HL-60 (cell line): Measurements from ENCODE around the gene MTG2.

ENCODE experiments used
- DNase-seq, 2 experiments: peaks; one replicate each; pipeline ENCODE4 v3.0.0-alpha.2; 2010 to 2020; ENCODE audit warnings: low read depth in 1 of 2, low spot score in 1 of 2
- H3K27ac ChIP-seq: fragments of 250-450 bp; sonication (Bioruptor Pico); replicated peaks from 2 replicates; pipeline ENCODE4 v1.5.1; 2020; ENCODE audit warnings: mild to moderate bottlenecking, moderate library complexity
- H3K27me3 ChIP-seq: fragments of 250-450 bp; sonication (Bioruptor Pico); 2 replicates; pipeline ENCODE4 v1.5.1; 2021; ENCODE audit warnings: mild to moderate bottlenecking, moderate library complexity; ENCODE audit not compliant: insufficient read depth, poor library complexity, severe bottlenecking
- H3K4me3 ChIP-seq: replicated peaks from 2 replicates; pipeline ENCODE4 v1.5.1; 2011; ENCODE audit warnings: mild to moderate bottlenecking, control low read depth, low read length; ENCODE audit not compliant: insufficient read depth
- GABPA ChIP-seq: IDR thresholded peaks from 2 replicates; pipeline ENCODE4 v1.6.1; 2012; ENCODE audit warnings: low read depth
- POLR2AphosphoS5 ChIP-seq: IDR thresholded peaks from 2 replicates; pipeline ENCODE4 v1.6.1; 2012; ENCODE audit warnings: low read depth
- SPI1 ChIP-seq: IDR thresholded peaks from 2 replicates; pipeline ENCODE4 v1.6.1; 2012; ENCODE audit warnings: low read depth, mild to moderate bottlenecking, borderline replicate concordance
- TF ChIP-seq, protein P1 (sequence below): IDR thresholded peaks from 2 replicates; pipeline ENCODE4 v1.6.1; 2012; ENCODE audit warnings: low read depth; ENCODE audit not compliant: insufficient replicate concordance
- TF ChIP-seq, protein P2 (sequence below): IDR thresholded peaks from one replicate; pipeline ENCODE4 v1.5.1; 2011; ENCODE audit warnings: low read length, control low read depth, inconsistent platforms; ENCODE audit not compliant: insufficient read depth

MTG2 gene

DNA sequence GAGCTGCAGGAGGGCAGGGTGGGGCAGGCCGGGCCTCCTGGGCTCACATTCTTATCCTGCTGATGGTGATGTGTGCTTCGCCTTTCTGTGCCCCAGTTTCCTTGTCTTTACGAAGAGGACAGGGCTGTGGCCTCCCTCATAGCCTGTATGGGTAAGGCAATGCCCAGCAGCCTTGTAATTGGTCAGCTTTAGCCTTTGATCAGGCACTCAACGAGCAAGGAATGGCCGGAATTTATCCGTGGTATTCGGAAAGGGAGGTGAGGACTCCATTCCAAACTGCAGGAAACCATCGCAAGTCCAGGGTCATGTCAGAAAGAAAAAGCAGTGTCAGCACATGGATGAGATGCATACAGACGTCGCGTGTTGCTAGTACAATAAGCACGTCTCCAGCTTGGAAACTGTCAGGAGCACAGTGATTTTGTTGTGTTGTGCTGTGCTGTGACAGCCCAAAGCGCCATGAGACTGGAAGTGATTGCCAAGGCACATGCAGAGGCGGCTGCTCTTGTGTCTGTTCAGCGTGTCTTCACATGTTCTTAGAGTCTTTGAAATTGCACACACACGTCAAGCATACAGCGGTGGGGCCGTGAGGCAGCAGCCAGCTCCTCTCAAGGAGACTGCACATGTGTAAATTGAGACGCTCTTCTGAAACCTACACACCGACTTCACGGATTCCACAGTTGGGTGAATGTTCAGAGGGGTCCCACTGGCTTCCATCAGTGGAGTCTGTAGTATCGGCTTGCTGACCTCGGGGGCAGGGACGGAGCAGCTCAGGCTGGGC, 33.1 kb upstream of the MTG2 start:
- TF ChIP-seq GABPA, result no peak
- no peak for TF ChIP-seq POLR2AphosphoS5
- TF ChIP-seq, protein P1, sequence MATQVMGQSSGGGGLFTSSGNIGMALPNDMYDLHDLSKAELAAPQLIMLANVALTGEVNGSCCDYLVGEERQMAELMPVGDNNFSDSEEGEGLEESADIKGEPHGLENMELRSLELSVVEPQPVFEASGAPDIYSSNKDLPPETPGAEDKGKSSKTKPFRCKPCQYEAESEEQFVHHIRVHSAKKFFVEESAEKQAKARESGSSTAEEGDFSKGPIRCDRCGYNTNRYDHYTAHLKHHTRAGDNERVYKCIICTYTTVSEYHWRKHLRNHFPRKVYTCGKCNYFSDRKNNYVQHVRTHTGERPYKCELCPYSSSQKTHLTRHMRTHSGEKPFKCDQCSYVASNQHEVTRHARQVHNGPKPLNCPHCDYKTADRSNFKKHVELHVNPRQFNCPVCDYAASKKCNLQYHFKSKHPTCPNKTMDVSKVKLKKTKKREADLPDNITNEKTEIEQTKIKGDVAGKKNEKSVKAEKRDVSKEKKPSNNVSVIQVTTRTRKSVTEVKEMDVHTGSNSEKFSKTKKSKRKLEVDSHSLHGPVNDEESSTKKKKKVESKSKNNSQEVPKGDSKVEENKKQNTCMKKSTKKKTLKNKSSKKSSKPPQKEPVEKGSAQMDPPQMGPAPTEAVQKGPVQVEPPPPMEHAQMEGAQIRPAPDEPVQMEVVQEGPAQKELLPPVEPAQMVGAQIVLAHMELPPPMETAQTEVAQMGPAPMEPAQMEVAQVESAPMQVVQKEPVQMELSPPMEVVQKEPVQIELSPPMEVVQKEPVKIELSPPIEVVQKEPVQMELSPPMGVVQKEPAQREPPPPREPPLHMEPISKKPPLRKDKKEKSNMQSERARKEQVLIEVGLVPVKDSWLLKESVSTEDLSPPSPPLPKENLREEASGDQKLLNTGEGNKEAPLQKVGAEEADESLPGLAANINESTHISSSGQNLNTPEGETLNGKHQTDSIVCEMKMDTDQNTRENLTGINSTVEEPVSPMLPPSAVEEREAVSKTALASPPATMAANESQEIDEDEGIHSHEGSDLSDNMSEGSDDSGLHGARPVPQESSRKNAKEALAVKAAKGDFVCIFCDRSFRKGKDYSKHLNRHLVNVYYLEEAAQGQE, result no peak
- no peak for TF ChIP-seq SPI1
- TF ChIP-seq, protein P2, sequence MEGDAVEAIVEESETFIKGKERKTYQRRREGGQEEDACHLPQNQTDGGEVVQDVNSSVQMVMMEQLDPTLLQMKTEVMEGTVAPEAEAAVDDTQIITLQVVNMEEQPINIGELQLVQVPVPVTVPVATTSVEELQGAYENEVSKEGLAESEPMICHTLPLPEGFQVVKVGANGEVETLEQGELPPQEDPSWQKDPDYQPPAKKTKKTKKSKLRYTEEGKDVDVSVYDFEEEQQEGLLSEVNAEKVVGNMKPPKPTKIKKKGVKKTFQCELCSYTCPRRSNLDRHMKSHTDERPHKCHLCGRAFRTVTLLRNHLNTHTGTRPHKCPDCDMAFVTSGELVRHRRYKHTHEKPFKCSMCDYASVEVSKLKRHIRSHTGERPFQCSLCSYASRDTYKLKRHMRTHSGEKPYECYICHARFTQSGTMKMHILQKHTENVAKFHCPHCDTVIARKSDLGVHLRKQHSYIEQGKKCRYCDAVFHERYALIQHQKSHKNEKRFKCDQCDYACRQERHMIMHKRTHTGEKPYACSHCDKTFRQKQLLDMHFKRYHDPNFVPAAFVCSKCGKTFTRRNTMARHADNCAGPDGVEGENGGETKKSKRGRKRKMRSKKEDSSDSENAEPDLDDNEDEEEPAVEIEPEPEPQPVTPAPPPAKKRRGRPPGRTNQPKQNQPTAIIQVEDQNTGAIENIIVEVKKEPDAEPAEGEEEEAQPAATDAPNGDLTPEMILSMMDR, result no peak
- no peak overlapping the region for H3K4me3 ChIP-seq
- no peaks in the 10 kb centered on the region for H3K27me3 ChIP-seq
- no peak overlapping the region for H3K27ac ChIP-seq
- no peak for DNase-seq

- DNase-seq, result no peak
- no peaks in the 10 kb centered on the region for H3K27me3 ChIP-seq
- no peak overlapping the region for H3K27ac ChIP-seq
- no peak for TF ChIP-seq POLR2AphosphoS5
- TF ChIP-seq GABPA, result no peak
- TF ChIP-seq, protein P2, result no peak
- TF ChIP-seq SPI1, result no peak
- TF ChIP-seq, protein P1, result no peak
- H3K4me3 ChIP-seq, result no peak overlapping the region
Measured at GRCh38 chr20:62150310-62150575, 32.6 kb upstream of the MTG2 start.

GRCh38 chr20:62151225-62151624, 31.6 kb upstream of the MTG2 start:
- TF ChIP-seq, protein P2, result no peak
- TF ChIP-seq, protein P1, result no peak
- TF ChIP-seq POLR2AphosphoS5 (no peak), GABPA (no peak), SPI1 (no peak)
- H3K4me3 ChIP-seq, result no peak overlapping the region
- no peak overlapping the region for H3K27ac ChIP-seq
- DNase-seq, result no peak
- H3K27me3 ChIP-seq, result no peaks in the 10 kb centered on the region
